Effector memory CD4-positive, alpha-beta T cell (primary cell): ENCODE measurements around the gene RRAGC.
"Not testable (repeated sequence)": the region's sequence is repeated elsewhere in the genome, so short reads cannot be mapped to it uniquely, and the experiment has no call there.

Experiments
- DNase-seq, 3 donors: peaks; one replicate each; pipeline ENCODE4 v3.0.0-alpha.2; 2020
- H3K27ac ChIP-seq: 2 replicates; pipeline ENCODE4 v1.7.0; 2013; ENCODE audit warnings: mild to moderate bottlenecking, low read length, moderate library complexity; ENCODE audit not compliant: insufficient read depth, poor library complexity, severe bottlenecking
- H3K27me3 ChIP-seq: replicated peaks from 2 replicates; pipeline ENCODE4 v1.7.0; 2013; ENCODE audit warnings: mild to moderate bottlenecking, low read length; ENCODE audit not compliant: insufficient read depth, control insufficient read depth, poor library complexity, severe bottlenecking
- H3K36me3 ChIP-seq: 2 replicates; pipeline ENCODE4 v1.7.0; 2013; ENCODE audit warnings: mild to moderate bottlenecking, low read length, moderate library complexity; ENCODE audit not compliant: control insufficient read depth, insufficient read depth
- H3K4me1 ChIP-seq: 2 replicates; pipeline ENCODE4 v1.7.0; 2013; ENCODE audit warnings: low read length, mild to moderate bottlenecking; ENCODE audit not compliant: control insufficient read depth, insufficient read depth, poor library complexity, severe bottlenecking
- H3K4me3 ChIP-seq: 2 replicates; pipeline ENCODE4 v1.7.0; 2013; ENCODE audit warnings: low read length, low read depth, mild to moderate bottlenecking; ENCODE audit not compliant: insufficient read depth, poor library complexity, severe bottlenecking
- H3K9me3 ChIP-seq: 2 replicates; pipeline ENCODE4 v1.7.0; 2013; ENCODE audit warnings: mild to moderate bottlenecking, low read length, moderate library complexity; ENCODE audit not compliant: control insufficient read depth

The RRAGC gene

GRCh38 chr1:38819040-38819439, 40.5 kb downstream of the RRAGC start:
- no peaks in the 10 kb centered on the region for H3K9me3 ChIP-seq
- no peak overlapping the region for H3K27ac ChIP-seq
- no peak overlapping the region for H3K4me3 ChIP-seq
- peaks cover 9% of the 10 kb centered on the region for H3K4me1 ChIP-seq
- DNase-seq = no peak
- H3K27me3 ChIP-seq = peaks cover 36% of the 10 kb centered on the region
- H3K36me3 ChIP-seq = no peaks in the 10 kb centered on the region

GRCh38 chr1:38818175-38818976, 41.2 kb downstream of the RRAGC start:
- DNase-seq = peak in 2 of 3 donors; percentile 5 to 12
- peaks cover 43% of the 10 kb centered on the region for H3K27me3 ChIP-seq

GRCh38 chr1:38817267-38818174, 42.1 kb downstream of the RRAGC start:
- Histone ChIP-seq H3K27ac (no peak overlapping the region), H3K4me1 (peaks cover 9% of the 10 kb centered on the region), H3K4me3 (no peak overlapping the region), H3K36me3 (no peaks in the 10 kb centered on the region), H3K9me3 (no peaks in the 10 kb centered on the region), H3K27me3 (peaks cover 44% of the 10 kb centered on the region)
- DNase-seq = no peak

More at GRCh38 chr1:38818175-38818976, 41.2 kb downstream of the RRAGC start:
- Histone ChIP-seq H3K36me3 (no peaks in the 10 kb centered on the region), H3K4me3 (no peak overlapping the region), H3K27ac (no peak overlapping the region), H3K9me3 (no peaks in the 10 kb centered on the region), H3K4me1 (peaks cover 9% of the 10 kb centered on the region)

GRCh38 chr1:38815903-38816627, 43.5 kb downstream of the RRAGC start:
- Histone ChIP-seq H3K36me3 (no peaks in the 10 kb centered on the region), H3K4me3 (no peak overlapping the region), H3K9me3 (no peaks in the 10 kb centered on the region), H3K27ac (no peak overlapping the region), H3K27me3 (peaks cover 45% of the 10 kb centered on the region), H3K4me1 (peaks cover 9% of the 10 kb centered on the region)
- no peak for DNase-seq

- no peaks in the 10 kb centered on the region for H3K9me3 ChIP-seq
- H3K36me3 ChIP-seq = no peaks in the 10 kb centered on the region
- no peak overlapping the region for H3K4me3 ChIP-seq
- peaks cover 46% of the 10 kb centered on the region for H3K27me3 ChIP-seq
- peaks cover 9% of the 10 kb centered on the region for H3K4me1 ChIP-seq
- no peak overlapping the region for H3K27ac ChIP-seq
- no peak for DNase-seq
These were observed 44.5 kb downstream of the RRAGC start for GRCh38 chr1:38814984-38815464.

GRCh38 chr1:38814444-38814983, 45.1 kb downstream of the RRAGC start:
- Histone ChIP-seq H3K36me3 (no peaks in the 10 kb centered on the region), H3K4me3 (no peak overlapping the region), H3K27me3 (peaks cover 44% of the 10 kb centered on the region), H3K27ac (no peak overlapping the region), H3K4me1 (peaks cover 9% of the 10 kb centered on the region), H3K9me3 (no peaks in the 10 kb centered on the region)
- no peak for DNase-seq

GRCh38 chr1:38812981-38813380, 46.6 kb downstream of the RRAGC start:
- Histone ChIP-seq H3K4me3 (no peak overlapping the region), H3K4me1 (peaks cover 1% of the 10 kb centered on the region), H3K27ac (no peak overlapping the region), H3K9me3 (no peaks in the 10 kb centered on the region), H3K36me3 (no peaks in the 10 kb centered on the region), H3K27me3 (peaks cover 28% of the 10 kb centered on the region)
- DNase-seq = no peak

GRCh38 chr1:38811466-38811865, 48.1 kb downstream of the RRAGC start:
- H3K27me3 ChIP-seq = peaks cover 19% of the 10 kb centered on the region
- H3K36me3 ChIP-seq, H3K4me3 ChIP-seq, H3K27ac ChIP-seq, H3K9me3 ChIP-seq, DNase-seq, H3K4me1 ChIP-seq: not testable (repeated sequence)

GRCh38 chr1:38806090-38806489, 53.5 kb downstream of the RRAGC start:
- Histone ChIP-seq H3K27ac (no peak overlapping the region), H3K4me3 (no peak overlapping the region), H3K9me3 (no peaks in the 10 kb centered on the region), H3K27me3 (peaks cover 10% of the 10 kb centered on the region), H3K36me3 (no peaks in the 10 kb centered on the region), H3K4me1 (no peaks in the 10 kb centered on the region)
- no peak for DNase-seq
